NK-92 treated with Interleukin-12 subunit alpha and Interleukin-12 subunit beta, amount 100 ng/mL, for 24 hours (cell line): Measurements from ENCODE around the gene EZH2.
A peak's percentile ranks its signal among the peaks of the same experiment; 100 is the strongest.

Experiments
- DNase-seq: peaks from one replicate; lab custom pipeline; 2025; lab: John Stamatoyannopoulos, UW

The EZH2 gene

GRCh38 chr7:148804343-148805235 lies 79.5 kb downstream of the EZH2 start:
- no peak for DNase-seq

GRCh38 chr7:148803094-148803493 lies 81.0 kb downstream of the EZH2 start:
- DNase-seq: no peak

- DNase-seq: no peak
Measured at GRCh38 chr7:148802101-148802493, 82.0 kb downstream of the EZH2 start.

- DNase-seq: no peak
Measured at GRCh38 chr7:148800677-148801076, 83.4 kb downstream of the EZH2 start.

- no peak for DNase-seq
Measured at GRCh38 chr7:148799893-148800555, 84.1 kb downstream of the EZH2 start.

GRCh38 chr7:148796841-148797240 lies 87.2 kb downstream of the EZH2 start:
- DNase-seq: no peak

- DNase-seq: no peak
Measured at GRCh38 chr7:148794476-148794875, 89.6 kb downstream of the EZH2 start.

- DNase-seq: no peak
Measured at GRCh38 chr7:148793590-148793989, 90.5 kb downstream of the EZH2 start.

GRCh38 chr7:148791546-148791945 lies 92.5 kb downstream of the EZH2 start:
- DNase-seq: no peak

- no peak for DNase-seq
Measured at GRCh38 chr7:148790850-148791249, 93.2 kb downstream of the EZH2 start.

- no peak for DNase-seq
Measured at GRCh38 chr7:148790131-148790726, 93.9 kb downstream of the EZH2 start.

- no peak for DNase-seq
Measured at GRCh38 chr7:148789220-148789619, 94.9 kb downstream of the EZH2 start.

- no peak for DNase-seq
Measured at GRCh38 chr7:148787571-148788295, 96.4 kb downstream of the EZH2 start.

- no peak for DNase-seq
Measured at GRCh38 chr7:148783801-148784527, 100.1 kb downstream of the EZH2 start.

- DNase-seq: no peak
Measured at GRCh38 chr7:148782757-148783456, 101.2 kb downstream of the EZH2 start.

- DNase-seq: no peak
Measured at GRCh38 chr7:148774471-148774870, 109.6 kb downstream of the EZH2 start.

- DNase-seq: peak; percentile 67
Measured at GRCh38 chr7:148773334-148773733, 110.8 kb downstream of the EZH2 start.

- peak; percentile 64 for DNase-seq
Measured at GRCh38 chr7:148772297-148773089, 111.6 kb downstream of the EZH2 start.

- no peak for DNase-seq
Measured at GRCh38 chr7:148770004-148770403, 114.1 kb downstream of the EZH2 start.

- DNase-seq: no peak
Measured at GRCh38 chr7:148763622-148764021, 120.5 kb downstream of the EZH2 start.
